Measurements from ENCODE around the gene SLC39A11. TPM values are rescaled to one million over a fixed set of nuclear protein-coding genes. Genes with fewer than 3 reads are reported as not detected.

SLC39A11 gene
- total RNA-seq, 1 experiment from 2014 or later = 46.4 TPM

DNA sequence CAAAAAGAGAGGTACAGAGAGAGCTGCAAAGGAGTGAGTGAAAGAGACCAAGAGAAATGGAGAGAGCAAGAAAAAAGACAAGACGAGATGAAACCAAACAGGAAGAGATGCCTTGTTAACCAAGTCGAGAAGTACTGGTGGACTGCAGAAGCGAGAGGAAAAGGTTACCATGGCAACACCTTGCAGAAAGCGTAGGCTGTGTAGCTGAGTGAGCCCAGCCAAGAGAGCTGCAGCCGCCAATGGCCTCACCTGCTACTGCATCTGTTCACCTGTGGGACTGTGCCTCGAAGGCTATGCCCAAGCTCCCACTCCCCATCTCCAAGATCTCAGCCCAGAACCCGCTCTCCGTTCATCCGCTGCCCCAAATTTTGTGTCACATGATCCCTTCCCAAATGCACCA, 161.3 kb downstream of the SLC39A11 start:
- intact Hi-C loops (cut with micrococcal nuclease) = no loop called here
- H3K36me3 ChIP-seq (ENCODE audit: control insufficient read depth in 1 of 2, insufficient read depth in 2 of 2, low read length in 2 of 2) = no peaks in the 10 kb centered on the region
- H3K27ac ChIP-seq (ENCODE audit: low read depth, low read length) = no peak overlapping the region
- ChIA-PET RAD21 (ENCODE audit: low non-redundant PET in 1 of 2, low total read pairs in 2 of 2, uncharacterized antibody in 2 of 2, unreplicated experiment in 2 of 2) (no interaction called here), POLR2A (no interaction called here), CTCF (no interaction called here)
- no peak overlapping the region for H2AFZ ChIP-seq (ENCODE audit: low read depth, low read length, poor library complexity, severe bottlenecking)
- no peaks in the 10 kb centered on the region for H3K27me3 ChIP-seq (ENCODE audit: insufficient read depth, low read length)
- no peaks in the 10 kb centered on the region for H3K9me2 ChIP-seq (ENCODE audit: insufficient read depth)
- BruUV-seq (replicated peaks) = no TSS peak
- H3K9ac ChIP-seq (ENCODE audit: low read length) = no peak overlapping the region
- H3K4me1 ChIP-seq (ENCODE audit: control insufficient read depth in 1 of 2, insufficient read depth in 2 of 2, low read length in 2 of 2) = peaks cover 0 to 10% of the 10 kb centered on the region in 2 experiments; a peak in 2 of 4 replicates
- no peak for TF ChIP-seq TCF7L2 (IDR thresholded peaks at IDR 0.05; ENCODE audit: borderline replicate concordance, extremely low read depth, insufficient read depth, insufficient read length)
- TF ChIP-seq ELF1 (IDR thresholded peaks at IDR 0.05; ENCODE audit: borderline replicate concordance, low read depth) = no peak
- no peak for TF ChIP-seq SP1 (IDR thresholded peaks at IDR 0.05; ENCODE audit: low read depth)
- no peak for TF ChIP-seq EZH2phosphoT487 (IDR thresholded peaks at IDR 0.05; ENCODE audit: borderline replicate concordance)
- no peak for TF ChIP-seq YY1 (IDR thresholded peaks at IDR 0.05; ENCODE audit: extremely low read depth, insufficient replicate concordance, low read depth, low read length)
- no peak for TF ChIP-seq SRF (IDR thresholded peaks at IDR 0.05; ENCODE audit: low read depth)
- no peak for TF ChIP-seq EGR1 (IDR thresholded peaks at IDR 0.05; ENCODE audit: low read depth)
- TF ChIP-seq, protein P1, sequence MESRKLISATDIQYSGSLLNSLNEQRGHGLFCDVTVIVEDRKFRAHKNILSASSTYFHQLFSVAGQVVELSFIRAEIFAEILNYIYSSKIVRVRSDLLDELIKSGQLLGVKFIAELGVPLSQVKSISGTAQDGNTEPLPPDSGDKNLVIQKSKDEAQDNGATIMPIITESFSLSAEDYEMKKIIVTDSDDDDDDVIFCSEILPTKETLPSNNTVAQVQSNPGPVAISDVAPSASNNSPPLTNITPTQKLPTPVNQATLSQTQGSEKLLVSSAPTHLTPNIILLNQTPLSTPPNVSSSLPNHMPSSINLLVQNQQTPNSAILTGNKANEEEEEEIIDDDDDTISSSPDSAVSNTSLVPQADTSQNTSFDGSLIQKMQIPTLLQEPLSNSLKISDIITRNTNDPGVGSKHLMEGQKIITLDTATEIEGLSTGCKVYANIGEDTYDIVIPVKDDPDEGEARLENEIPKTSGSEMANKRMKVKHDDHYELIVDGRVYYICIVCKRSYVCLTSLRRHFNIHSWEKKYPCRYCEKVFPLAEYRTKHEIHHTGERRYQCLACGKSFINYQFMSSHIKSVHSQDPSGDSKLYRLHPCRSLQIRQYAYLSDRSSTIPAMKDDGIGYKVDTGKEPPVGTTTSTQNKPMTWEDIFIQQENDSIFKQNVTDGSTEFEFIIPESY (IDR thresholded peaks at IDR 0.05; ENCODE audit: extremely low read depth, insufficient replicate concordance, low read length) = no peak
- TF ChIP-seq, protein P2, sequence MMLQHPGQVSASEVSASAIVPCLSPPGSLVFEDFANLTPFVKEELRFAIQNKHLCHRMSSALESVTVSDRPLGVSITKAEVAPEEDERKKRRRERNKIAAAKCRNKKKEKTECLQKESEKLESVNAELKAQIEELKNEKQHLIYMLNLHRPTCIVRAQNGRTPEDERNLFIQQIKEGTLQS (IDR thresholded peaks at IDR 0.05) = no peak
- TF ChIP-seq RAD21 (IDR thresholded peaks at IDR 0.05; ENCODE audit: low read depth) = no peak
- no peak for TF ChIP-seq SIN3A (IDR thresholded peaks at IDR 0.05; ENCODE audit: low read depth)
- no peak for TF ChIP-seq FOSL1 (IDR thresholded peaks at IDR 0.05; ENCODE audit: low read depth)
- TF ChIP-seq CEBPB (IDR thresholded peaks at IDR 0.05; ENCODE audit: low read depth) = no peak
- TF ChIP-seq, protein P3, sequence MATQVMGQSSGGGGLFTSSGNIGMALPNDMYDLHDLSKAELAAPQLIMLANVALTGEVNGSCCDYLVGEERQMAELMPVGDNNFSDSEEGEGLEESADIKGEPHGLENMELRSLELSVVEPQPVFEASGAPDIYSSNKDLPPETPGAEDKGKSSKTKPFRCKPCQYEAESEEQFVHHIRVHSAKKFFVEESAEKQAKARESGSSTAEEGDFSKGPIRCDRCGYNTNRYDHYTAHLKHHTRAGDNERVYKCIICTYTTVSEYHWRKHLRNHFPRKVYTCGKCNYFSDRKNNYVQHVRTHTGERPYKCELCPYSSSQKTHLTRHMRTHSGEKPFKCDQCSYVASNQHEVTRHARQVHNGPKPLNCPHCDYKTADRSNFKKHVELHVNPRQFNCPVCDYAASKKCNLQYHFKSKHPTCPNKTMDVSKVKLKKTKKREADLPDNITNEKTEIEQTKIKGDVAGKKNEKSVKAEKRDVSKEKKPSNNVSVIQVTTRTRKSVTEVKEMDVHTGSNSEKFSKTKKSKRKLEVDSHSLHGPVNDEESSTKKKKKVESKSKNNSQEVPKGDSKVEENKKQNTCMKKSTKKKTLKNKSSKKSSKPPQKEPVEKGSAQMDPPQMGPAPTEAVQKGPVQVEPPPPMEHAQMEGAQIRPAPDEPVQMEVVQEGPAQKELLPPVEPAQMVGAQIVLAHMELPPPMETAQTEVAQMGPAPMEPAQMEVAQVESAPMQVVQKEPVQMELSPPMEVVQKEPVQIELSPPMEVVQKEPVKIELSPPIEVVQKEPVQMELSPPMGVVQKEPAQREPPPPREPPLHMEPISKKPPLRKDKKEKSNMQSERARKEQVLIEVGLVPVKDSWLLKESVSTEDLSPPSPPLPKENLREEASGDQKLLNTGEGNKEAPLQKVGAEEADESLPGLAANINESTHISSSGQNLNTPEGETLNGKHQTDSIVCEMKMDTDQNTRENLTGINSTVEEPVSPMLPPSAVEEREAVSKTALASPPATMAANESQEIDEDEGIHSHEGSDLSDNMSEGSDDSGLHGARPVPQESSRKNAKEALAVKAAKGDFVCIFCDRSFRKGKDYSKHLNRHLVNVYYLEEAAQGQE (IDR thresholded peaks at IDR 0.05; ENCODE audit: low read depth) = no peak
- TF ChIP-seq JUND (IDR thresholded peaks at IDR 0.05) = no peak
- no peak for TF ChIP-seq ZFX (IDR thresholded peaks at IDR 0.05)
- no peak for TF ChIP-seq ZNF274 (IDR thresholded peaks at IDR 0.05; ENCODE audit: low read depth, low read length)
- no peak for TF ChIP-seq POLR2AphosphoS5 (IDR thresholded peaks at IDR 0.05; ENCODE audit: low read depth, low read length)
- TF ChIP-seq CBX3 (IDR thresholded peaks at IDR 0.05; ENCODE audit: low read depth) = no peak
- TF ChIP-seq POLR2A (IDR thresholded peaks at IDR 0.05; ENCODE audit: borderline replicate concordance, extremely low read depth, insufficient read depth, insufficient read length) = no peak
- no peaks in the 10 kb centered on the region for H3K9me3 ChIP-seq (ENCODE audit: control insufficient read depth in 1 of 2, insufficient read depth in 1 of 2, low read depth in 1 of 2, low read length in 2 of 2)
- ATAC-seq (no peak), DNase-seq (ENCODE audit: low read depth, low spot score) (no peak)
- H3K4me3 ChIP-seq (replicated peaks in 1 of 2; ENCODE audit: low read depth in 1 of 2, low read length in 2 of 2) = no peak overlapping the region
- no peak overlapping the region for H3K4me2 ChIP-seq (ENCODE audit: low read length)
- H3K79me2 ChIP-seq (ENCODE audit: insufficient read depth, low read length) = no peaks in the 10 kb centered on the region
- H4K20me1 ChIP-seq (ENCODE audit: insufficient read depth) = no peaks in the 10 kb centered on the region
